ENCODE data around the gene HM13. TPM values are rescaled to one million over a fixed set of nuclear protein-coding genes. Genes with fewer than 3 reads are reported as not detected.

The HM13 gene
- total and polyA plus RNA-seq, 2 of the 13 experiments (the other 11 are each of a cell fraction or from before 2014, with no cell fraction given), result 118 to 243 TPM

GRCh38 chr20:31572701-31573554 is 58.7 kb downstream of the HM13 start (continued):
- TF ChIP-seq PRDM4 (CRISPR knock-in tag; IDR thresholded peaks at IDR 0.05; ENCODE audit: borderline replicate concordance), result no peak
- TF ChIP-seq ZBTB7B (CRISPR knock-in tag; IDR thresholded peaks at IDR 0.05), result peak; percentile 97
- TF ChIP-seq ZNF7 (CRISPR knock-in tag; IDR thresholded peaks at IDR 0.05), result no peak; the same call in 1 of the 2 replicates
- TF ChIP-seq GPBP1L1 (CRISPR knock-in tag; IDR thresholded peaks at IDR 0.05), result no peak
- TF ChIP-seq JUN (CRISPR knock-in tag; IDR thresholded peaks at IDR 0.05), result peak; percentile 99
- TF ChIP-seq PHF5A (CRISPR knock-in tag; IDR thresholded peaks at IDR 0.05; ENCODE audit: low read depth, unreplicated experiment), result peak; percentile 93
- no peak; the same call in 1 of the 2 replicates for TF ChIP-seq ATRX (CRISPR knock-in tag; IDR thresholded peaks at IDR 0.05; ENCODE audit: borderline replicate concordance)
- TF ChIP-seq DNMT1 (CRISPR knock-in tag; IDR thresholded peaks at IDR 0.05), result no peak; the same call in 1 of the 2 replicates
- no peak for TF ChIP-seq MAF1 (CRISPR knock-in tag; IDR thresholded peaks at IDR 0.05; ENCODE audit: borderline replicate concordance)

All from HepG2 (cell line).